CD4-positive, alpha-beta T cell treated with Interferon gamma for 1 hour (primary cell): ENCODE results near the gene SEC24A.
"Not testable (repeated sequence)": the region's sequence is repeated elsewhere in the genome, so short reads cannot be mapped to it uniquely, and the experiment has no call there.

Source experiments
- DNase-seq: peaks from one replicate; pipeline ENCODE4 v3.0.0-alpha.2; 2020

SEC24A gene

GRCh38 chr5:134758504-134759341 lies 110.1 kb downstream of the SEC24A start, which contains the start of gene DDX46:
DDX46 (plus strand) TSS chr5:134758779; CDS start chr5:134758939, 160 bp downstream.
- DNase-seq = peak; percentile 89

- DNase-seq = not testable (repeated sequence)
Observed at GRCh38 chr5:134767528-134768291, 119.1 kb downstream of the SEC24A start.

GRCh38 chr5:134769206-134769605 lies 120.6 kb downstream of the SEC24A start:
- no peak for DNase-seq

- no peak for DNase-seq
Observed at GRCh38 chr5:134772461-134773125, 124.0 kb downstream of the SEC24A start.

GRCh38 chr5:134777366-134777765 lies 128.8 kb downstream of the SEC24A start:
- no peak for DNase-seq
